Brain microvascular endothelial cell (primary cell): Measurements from ENCODE around the gene GFRA1.

ENCODE experiments used
- DNase-seq: peaks from one replicate; pipeline ENCODE4 v3.0.0-alpha.2; 2020
- H3K27ac ChIP-seq: fragments of 250-450 bp; sonication (Bioruptor Pico); 2 replicates; pipeline ENCODE4 v1.5.1; 2020; ENCODE audit warnings: mild to moderate bottlenecking, moderate library complexity
- H3K27me3 ChIP-seq: fragments of 250-450 bp; sonication (Bioruptor Pico); replicated peaks from 2 replicates; pipeline ENCODE4 v1.5.1; 2020; ENCODE audit warnings: mild to moderate bottlenecking
- H3K36me3 ChIP-seq: fragments of 250-450 bp; sonication (Bioruptor Pico); replicated peaks from 2 replicates; pipeline ENCODE4 v1.5.1; 2020; ENCODE audit warnings: mild to moderate bottlenecking
- H3K4me3 ChIP-seq: 2 replicates; pipeline ENCODE4 v1.5.1; 2011; ENCODE audit warnings: low read depth, mild to moderate bottlenecking, control low read depth, low read length, moderate library complexity
- in situ Hi-C: cut with HindIII; loops from 2 replicates; pipeline ENCODE4 v1.10.0; 2017; ENCODE audit warnings: low sequenced_read_pairs, low pct_ligation_motif_present
- TF ChIP-seq, protein P1 (sequence below): IDR thresholded peaks from 2 replicates; pipeline ENCODE4 v1.5.1; 2011; ENCODE audit warnings: low read depth, mild to moderate bottlenecking, moderate library complexity, low read length, control low read depth, inconsistent platforms; ENCODE audit errors: missing control alignments

GFRA1 gene

DNA sequence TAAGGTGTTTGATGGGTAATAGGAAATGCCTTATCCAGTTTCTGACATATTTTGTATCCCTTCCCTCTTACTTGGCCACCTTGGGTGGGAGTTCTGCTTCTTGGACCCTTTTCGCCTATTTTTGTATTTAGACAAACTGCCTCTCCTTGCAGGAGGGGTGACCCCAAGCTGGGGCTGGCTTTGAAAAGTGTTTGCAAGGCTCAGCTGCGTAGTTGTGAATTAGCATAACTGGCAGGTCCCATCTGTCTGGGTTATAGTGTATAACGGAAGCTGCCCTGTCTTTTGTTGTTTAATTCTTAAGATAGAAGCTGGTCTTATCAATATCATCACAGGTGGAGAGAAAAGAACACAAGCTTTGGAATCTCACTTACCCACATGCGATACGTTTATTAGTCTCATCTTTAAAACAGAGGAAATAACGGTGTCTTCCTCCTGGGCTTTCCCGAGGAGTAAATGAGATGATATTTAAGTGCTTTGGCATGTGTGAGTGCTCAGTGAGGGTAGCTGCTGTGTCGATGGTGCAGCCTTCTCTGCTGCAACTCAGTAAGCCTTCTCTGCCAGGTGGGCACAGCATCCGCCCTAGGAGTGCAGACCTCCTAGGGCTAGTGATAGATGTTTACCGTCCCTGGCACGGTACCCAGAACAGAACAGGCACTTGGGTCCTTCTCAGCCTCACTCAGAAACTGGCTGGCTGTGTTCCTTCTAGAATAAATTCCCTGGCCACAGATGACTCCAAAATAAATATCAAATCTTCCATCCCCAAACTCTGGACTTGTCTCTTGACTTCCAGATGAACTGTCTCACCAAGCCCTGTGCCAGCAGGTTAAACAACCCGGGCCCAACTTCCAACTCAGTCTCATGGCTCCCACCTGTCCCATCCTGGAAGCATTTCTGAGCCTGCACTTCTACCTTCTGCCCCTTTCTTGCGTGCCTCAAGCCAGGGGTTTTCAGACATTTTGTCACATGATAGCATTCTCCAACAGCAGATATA is 227.3 kb downstream of the GFRA1 start:
- Histone ChIP-seq H3K27ac (no peak overlapping the region), H3K36me3 (no peaks in the 10 kb centered on the region), H3K27me3 (no peaks in the 10 kb centered on the region), H3K4me3 (no peak overlapping the region)
- DNase-seq: no peak
- TF ChIP-seq, protein P1, sequence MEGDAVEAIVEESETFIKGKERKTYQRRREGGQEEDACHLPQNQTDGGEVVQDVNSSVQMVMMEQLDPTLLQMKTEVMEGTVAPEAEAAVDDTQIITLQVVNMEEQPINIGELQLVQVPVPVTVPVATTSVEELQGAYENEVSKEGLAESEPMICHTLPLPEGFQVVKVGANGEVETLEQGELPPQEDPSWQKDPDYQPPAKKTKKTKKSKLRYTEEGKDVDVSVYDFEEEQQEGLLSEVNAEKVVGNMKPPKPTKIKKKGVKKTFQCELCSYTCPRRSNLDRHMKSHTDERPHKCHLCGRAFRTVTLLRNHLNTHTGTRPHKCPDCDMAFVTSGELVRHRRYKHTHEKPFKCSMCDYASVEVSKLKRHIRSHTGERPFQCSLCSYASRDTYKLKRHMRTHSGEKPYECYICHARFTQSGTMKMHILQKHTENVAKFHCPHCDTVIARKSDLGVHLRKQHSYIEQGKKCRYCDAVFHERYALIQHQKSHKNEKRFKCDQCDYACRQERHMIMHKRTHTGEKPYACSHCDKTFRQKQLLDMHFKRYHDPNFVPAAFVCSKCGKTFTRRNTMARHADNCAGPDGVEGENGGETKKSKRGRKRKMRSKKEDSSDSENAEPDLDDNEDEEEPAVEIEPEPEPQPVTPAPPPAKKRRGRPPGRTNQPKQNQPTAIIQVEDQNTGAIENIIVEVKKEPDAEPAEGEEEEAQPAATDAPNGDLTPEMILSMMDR: no peak
- in situ Hi-C loops: no loop called here

DNA sequence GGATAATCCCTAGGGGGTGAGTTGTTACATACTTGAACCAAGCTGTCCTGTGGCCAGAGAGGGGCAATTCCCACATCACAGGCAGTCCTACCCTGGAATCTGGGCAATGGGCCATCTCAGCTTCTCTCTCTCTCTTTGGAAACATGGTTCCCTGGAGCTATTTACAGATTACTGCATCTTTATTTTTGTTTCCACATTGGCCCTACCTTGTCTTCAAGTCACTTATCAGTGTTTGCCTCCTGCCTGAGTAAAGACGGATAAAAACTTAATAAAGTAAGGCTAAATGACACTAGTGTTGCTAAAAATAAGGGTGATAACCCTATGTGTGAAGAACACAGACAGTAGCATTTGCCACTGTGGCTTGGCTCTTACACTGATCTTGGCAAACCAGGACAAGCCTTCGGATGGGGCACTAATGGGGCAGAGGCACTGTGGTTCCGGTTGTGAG is 228.2 kb downstream of the GFRA1 start:
- Histone ChIP-seq H3K27ac (no peak overlapping the region), H3K4me3 (no peak overlapping the region), H3K27me3 (no peaks in the 10 kb centered on the region), H3K36me3 (no peaks in the 10 kb centered on the region)
- DNase-seq: no peak
- TF ChIP-seq, protein P1: no peak
- in situ Hi-C loops: no loop called here

DNA sequence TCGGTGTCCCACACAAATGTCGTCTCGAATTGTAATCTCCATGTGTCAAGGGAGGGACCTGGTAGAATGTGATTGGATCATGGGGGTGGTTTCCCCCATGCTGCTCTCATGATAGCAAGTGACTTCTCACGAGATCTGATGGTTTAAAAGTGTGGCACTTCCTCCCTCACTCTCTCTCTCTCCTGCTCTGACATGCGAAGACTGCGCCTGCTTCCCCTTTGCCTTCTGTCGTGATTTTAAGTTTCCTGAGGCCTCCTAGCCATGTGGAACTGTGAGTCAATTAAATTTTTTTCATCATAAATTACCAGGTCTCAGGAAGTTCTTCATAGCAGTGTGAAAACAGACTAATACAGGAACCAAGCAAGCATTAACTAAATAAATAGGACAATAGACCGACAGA is 229.1 kb downstream of the GFRA1 start:
- in situ Hi-C loops: no loop called here
- no peak overlapping the region for H3K4me3 ChIP-seq

DNA sequence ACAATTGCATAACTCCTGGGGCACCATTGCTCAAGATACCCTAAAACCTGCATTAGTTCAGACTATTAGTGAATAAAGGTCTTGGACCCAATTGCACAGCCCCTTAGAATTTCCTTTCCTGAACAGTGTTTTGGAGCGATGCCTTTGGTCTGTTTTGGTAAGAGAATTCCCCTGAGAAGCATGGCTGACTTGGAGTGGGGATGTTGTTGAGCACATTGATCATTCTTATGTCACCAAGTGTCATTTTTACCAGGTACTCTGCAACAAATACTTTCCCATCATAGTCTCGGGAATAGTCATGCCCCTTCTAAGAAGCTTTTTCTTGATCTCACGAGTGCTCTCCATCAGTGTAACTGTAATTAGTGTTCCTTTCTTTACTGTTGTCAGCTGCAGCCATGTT is 229.7 kb downstream of the GFRA1 start:
- Histone ChIP-seq H3K27ac (no peak overlapping the region), H3K27me3 (no peaks in the 10 kb centered on the region), H3K4me3 (no peak overlapping the region), H3K36me3 (no peaks in the 10 kb centered on the region)
- in situ Hi-C loops: no loop called here
- no peak for DNase-seq
- TF ChIP-seq, protein P1: no peak

More for the DNA sequence above, 229.1 kb downstream of the GFRA1 start:
- no peaks in the 10 kb centered on the region for H3K27me3 ChIP-seq
- no peak overlapping the region for H3K27ac ChIP-seq
- TF ChIP-seq, protein P1: no peak
- H3K36me3 ChIP-seq: no peaks in the 10 kb centered on the region
- DNase-seq: no peak

DNA sequence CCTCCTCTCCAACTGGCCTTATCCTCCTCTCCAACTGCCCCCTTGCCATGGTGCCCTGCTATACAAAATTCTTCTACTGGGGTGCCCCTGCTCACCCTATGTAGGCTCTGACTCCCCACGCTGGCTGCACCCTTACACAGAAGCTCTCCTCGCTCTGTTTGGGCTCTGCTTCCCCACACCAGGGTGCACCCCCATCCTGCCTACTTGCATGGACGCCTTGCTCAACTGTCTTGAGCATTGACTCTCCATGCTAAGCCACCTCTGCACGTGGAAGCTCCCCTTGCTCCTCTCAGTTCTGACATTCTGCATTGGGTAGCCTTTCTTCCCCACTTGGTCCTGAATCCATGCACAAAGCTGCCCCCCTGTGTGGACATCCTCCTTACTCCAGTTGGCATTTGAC is 231.1 kb downstream of the GFRA1 start:
- no peaks in the 10 kb centered on the region for H3K27me3 ChIP-seq
- in situ Hi-C loops: no loop called here
- TF ChIP-seq, protein P1: no peak
- H3K36me3 ChIP-seq: no peaks in the 10 kb centered on the region
- no peak overlapping the region for H3K4me3 ChIP-seq
- H3K27ac ChIP-seq: no peak overlapping the region
- no peak for DNase-seq
